Measurements from ENCODE around the gene TDRD10. TPM values are rescaled to one million over a fixed set of nuclear protein-coding genes. Genes with fewer than 3 reads are reported as not detected.

TDRD10 gene
- total and polyA plus RNA-seq, 2 of the 8 experiments (the other 6 are each of a cell fraction or from before 2014, with no cell fraction given), result 0.15 to 0.27 TPM

DNA sequence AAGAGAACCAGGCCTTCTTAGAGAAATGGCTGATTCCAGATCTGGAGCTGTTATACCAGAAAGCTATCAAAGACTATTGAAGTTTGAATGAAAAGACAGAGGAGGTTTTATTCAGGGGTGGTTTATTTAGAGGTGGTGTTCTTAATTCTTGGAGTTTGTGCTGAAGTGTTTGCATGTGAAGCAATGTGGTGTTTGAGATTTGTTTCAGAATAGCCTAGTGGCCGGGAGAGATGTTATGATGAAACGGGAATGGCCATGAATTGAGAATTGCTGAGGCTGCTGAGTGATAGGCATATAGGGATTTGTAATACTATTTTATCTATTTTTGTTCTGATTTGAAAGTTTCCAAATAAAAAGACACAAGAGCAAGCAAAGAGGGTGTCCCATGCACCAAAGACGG lies 10.7 kb downstream of the TDRD10 start (continued):
- TF ChIP-seq PHF8 (conservative IDR thresholded peaks at IDR 0.05; ENCODE audit: low read depth, low read length) (no peak), CBX5 (IDR thresholded peaks at IDR 0.05; ENCODE audit: low read depth, low read length) (no peak), TAF7 (optimal IDR thresholded peaks at IDR 0.05; ENCODE audit: borderline replicate concordance, low read depth, low read length) (no peak), SIN3A (conservative IDR thresholded peaks at IDR 0.05 in 1 of 2, IDR thresholded peaks at IDR 0.05 in 1 of 2; ENCODE audit: low read depth in 1 of 2, low read length in 2 of 2) (no peak), RAD21 (IDR thresholded peaks at IDR 0.05 in 1 of 2, conservative IDR thresholded peaks at IDR 0.05 in 1 of 2; ENCODE audit: low read depth in 2 of 2, low read length in 2 of 2) (no peak), CBX8 (IDR thresholded peaks at IDR 0.05; ENCODE audit: borderline replicate concordance, low read depth, low read length) (no peak)
- TF ChIP-seq, protein P1, sequence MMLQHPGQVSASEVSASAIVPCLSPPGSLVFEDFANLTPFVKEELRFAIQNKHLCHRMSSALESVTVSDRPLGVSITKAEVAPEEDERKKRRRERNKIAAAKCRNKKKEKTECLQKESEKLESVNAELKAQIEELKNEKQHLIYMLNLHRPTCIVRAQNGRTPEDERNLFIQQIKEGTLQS (IDR thresholded peaks at IDR 0.05; ENCODE audit: insufficient read depth, low read depth, low read length), result no peak

Measured in H1 (cell line).